ENCODE results near the gene FADS2.

Gene FADS2

DNA sequence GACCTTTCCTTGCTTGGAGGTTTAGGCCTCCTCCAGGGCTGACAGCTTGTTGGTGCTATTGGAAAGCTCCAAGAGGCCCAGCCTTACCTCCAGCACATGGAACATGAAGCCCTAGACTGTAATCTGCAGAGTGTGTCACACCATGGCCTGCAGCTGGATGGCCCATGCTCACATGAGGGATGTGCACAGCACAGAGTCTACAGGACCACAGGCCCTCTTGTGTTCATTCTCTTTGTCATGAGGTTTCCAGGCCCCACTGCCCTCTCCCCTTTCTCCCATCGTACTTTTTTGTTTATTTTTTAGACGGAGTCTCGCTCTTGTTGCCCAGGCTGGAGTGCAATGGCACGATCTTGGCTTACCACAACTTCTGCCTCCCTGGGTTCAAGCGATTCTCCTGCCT is 21.3 kb upstream of the FADS2 start:
- H3K36me3 Mint-ChIP-seq (ENCODE audit: low read depth) = peaks cover 55% of the 10 kb centered on the region
- H3K9me3 Mint-ChIP-seq = no peaks in the 10 kb centered on the region

DNA sequence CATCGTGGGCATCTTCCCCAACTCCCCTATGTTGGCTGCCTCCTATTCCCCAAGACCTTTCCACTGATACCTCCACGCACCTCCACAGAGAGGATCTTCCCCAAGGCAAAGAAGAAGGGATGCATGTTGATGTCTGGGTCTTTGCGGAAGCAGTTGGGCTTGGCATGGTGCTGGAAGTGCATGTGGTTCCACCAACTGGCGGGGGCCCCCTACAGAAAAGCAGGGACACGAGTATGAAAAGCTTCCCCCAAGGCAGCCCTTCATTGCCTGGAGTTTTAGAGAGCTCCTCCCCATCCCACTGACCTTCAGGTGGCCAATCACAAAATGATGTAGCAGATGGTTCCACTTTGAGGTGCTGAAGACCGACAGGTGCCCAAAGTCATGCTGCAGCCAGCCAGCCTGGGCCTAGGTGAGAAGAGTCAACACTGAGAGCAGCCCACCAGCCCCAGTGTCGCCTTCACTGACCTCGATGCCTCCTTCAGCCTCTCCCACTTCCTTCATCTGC is 17.4 kb upstream of the FADS2 start:
- no peak overlapping the region for H3K4me3 Mint-ChIP-seq
- peaks cover 17% of the 10 kb centered on the region for H3K27me3 Mint-ChIP-seq
- H3K27ac Mint-ChIP-seq = no peak overlapping the region
- H3K9me3 Mint-ChIP-seq = no peaks in the 10 kb centered on the region
- no peak for DNase-seq
- peaks cover 9% of the 10 kb centered on the region for H3K4me1 Mint-ChIP-seq (ENCODE audit: low read depth)
- peaks cover 38% of the 10 kb centered on the region for H3K36me3 Mint-ChIP-seq (ENCODE audit: low read depth)

More for the DNA sequence above, 21.3 kb upstream of the FADS2 start:
- no peaks in the 10 kb centered on the region for H3K27me3 Mint-ChIP-seq
- H3K4me3 Mint-ChIP-seq = no peak overlapping the region
- no peak overlapping the region for H3K27ac Mint-ChIP-seq
- DNase-seq = no peak
- no peaks in the 10 kb centered on the region for H3K4me1 Mint-ChIP-seq (ENCODE audit: low read depth)

DNA sequence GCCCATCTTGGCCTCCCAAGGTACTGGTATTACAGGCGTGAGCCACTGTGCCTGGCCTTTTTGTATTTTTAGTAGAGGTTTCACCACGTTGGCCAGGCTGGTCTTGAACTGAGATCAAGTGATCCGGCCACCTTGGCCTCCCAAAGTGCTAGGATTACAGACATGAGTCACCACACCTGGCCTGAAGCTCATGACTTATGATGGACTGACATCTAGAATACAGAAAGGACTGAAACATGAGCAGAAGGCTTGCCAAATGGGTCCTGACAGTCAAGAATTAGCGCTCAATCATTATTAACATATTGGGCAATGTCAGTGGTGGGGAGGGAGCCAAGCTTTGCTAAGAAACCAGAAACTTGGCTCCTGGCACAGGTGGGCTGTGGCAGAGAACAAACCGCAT is 16.3 kb upstream of the FADS2 start:
- Mint-ChIP-seq H3K27ac (no peak overlapping the region), H3K27me3 (peaks cover 25% of the 10 kb centered on the region), H3K4me1 (ENCODE audit: low read depth) (peaks cover 17% of the 10 kb centered on the region), H3K4me3 (no peak overlapping the region), H3K9me3 (no peaks in the 10 kb centered on the region), H3K36me3 (ENCODE audit: low read depth) (peaks cover 43% of the 10 kb centered on the region)
- DNase-seq = no peak

DNA sequence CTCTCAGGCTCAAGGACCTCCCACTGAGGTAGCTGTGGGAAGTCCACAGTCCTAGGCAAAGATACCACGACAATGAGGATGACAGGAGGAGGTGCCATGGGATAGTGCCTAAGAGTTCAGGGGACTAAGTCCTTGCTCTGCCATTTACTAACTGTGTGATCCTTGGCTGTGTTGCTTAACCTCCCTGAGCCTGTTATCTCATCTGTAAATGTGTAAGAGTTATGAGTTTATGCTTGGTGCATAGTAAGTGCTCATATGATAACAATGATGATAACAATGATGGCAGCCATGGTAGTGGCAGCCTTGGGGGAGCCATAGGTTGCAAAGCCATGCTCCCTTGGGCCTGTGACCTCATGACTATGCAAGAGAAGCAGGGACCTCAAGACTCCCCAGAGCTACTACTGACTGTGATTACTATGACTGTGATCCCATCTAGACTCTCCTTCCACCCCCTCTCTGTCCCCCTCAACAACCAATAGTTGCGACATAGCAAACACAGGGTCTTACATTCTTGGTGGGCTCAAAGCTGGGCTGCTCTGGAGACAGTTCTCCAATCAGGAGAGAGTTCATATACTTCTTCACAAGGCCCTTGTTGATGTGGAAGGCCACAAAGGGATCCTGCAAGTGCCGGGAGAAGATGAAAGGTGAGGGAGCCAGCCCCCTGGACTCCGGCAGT is 15.2 kb upstream of the FADS2 start:
- no peaks in the 10 kb centered on the region for H3K9me3 Mint-ChIP-seq
- H3K27ac Mint-ChIP-seq = no peak overlapping the region
- H3K4me1 Mint-ChIP-seq (ENCODE audit: low read depth) = peaks cover 24% of the 10 kb centered on the region
- peaks cover 34% of the 10 kb centered on the region for H3K36me3 Mint-ChIP-seq (ENCODE audit: low read depth)
- H3K4me3 Mint-ChIP-seq = no peak overlapping the region
- H3K27me3 Mint-ChIP-seq = peaks cover 35% of the 10 kb centered on the region
- no peak for DNase-seq

DNA sequence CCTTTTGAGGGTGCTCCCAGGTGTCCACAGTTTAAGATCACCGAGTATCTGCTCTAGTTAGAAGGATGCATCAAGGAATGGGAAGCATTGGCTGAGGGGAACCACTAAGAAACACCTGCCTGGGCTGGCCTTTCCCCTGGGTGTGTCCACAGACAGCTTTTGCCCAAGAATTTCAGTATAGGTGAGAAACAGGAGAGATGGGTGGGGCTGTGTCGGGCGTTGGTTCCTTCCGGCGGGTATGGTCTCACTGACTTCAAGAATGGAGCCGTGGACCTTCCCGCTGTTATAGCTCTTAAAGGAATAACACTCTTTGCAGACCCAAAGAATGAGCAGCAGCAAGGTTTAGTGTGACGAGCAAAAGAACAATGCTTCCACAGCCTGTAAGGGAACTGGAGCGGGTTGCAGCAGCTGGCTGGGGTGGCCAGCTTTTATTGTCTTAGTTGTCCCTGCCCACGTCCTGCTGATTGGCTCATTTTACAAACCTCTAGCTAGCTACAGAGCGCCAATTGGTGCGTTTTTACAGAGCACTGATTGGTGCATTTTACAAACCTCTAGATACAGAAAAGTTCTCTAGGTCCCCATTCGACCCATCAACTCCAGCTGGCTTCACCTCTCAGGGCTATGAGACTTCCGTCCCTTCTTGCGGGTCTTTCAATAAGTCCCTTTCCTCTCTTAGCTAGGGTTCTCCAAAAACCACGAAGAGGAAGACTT is 13.7 kb upstream of the FADS2 start:
- Mint-ChIP-seq H3K36me3 (ENCODE audit: low read depth) (peaks cover 28% of the 10 kb centered on the region), H3K9me3 (no peaks in the 10 kb centered on the region), H3K27ac (peak overlapping the region; percentile 71), H3K4me1 (ENCODE audit: low read depth) (peaks cover 24% of the 10 kb centered on the region), H3K27me3 (peaks cover 38% of the 10 kb centered on the region), H3K4me3 (peak overlapping the region; percentile 86)
- no peak for DNase-seq

DNA sequence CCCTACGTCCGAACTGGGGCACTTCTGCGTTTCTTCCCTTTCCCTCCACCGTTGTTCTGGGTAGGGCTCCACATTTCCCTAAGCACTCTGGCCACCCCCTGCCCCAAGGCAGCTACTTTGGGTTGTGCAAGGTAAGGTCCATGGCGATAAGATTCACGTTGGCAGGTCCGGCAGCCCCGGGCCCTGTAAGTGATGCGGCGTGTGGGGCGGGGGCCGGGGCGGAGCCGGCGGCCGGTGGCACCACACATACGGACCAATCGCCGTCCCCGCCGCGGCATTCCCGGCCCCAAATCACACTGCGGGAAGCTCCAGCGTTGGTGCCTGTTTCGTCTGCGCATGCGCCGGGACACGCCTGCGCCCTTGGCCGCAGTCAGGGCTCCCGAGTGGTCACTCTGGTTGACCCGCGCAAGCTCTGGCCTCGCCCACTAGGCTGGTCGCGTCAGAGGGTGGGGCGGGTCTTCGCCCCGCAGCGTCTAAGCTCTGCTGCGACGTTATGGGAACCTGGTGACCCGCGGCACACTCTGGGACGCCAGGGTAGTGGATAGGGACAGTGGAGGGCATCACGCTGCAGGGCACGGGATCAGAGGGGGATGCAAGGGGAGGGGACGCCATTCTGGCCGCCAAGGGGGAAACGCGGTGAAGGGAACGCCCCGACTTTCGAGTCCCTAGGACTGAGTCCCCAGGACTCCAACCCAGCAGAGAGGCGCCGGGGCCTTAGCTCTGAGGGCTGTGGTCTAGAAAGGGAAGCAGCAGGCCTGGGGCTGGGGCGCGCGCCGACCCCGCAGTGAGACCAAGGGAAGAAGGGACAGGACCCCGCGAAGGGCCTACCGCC is 12.9 kb upstream of the FADS2 start:
- Mint-ChIP-seq H3K27ac (peak overlapping the region; percentile 71), H3K36me3 (ENCODE audit: low read depth) (peaks cover 23% of the 10 kb centered on the region)
- peak; percentile 70 for DNase-seq

DNA sequence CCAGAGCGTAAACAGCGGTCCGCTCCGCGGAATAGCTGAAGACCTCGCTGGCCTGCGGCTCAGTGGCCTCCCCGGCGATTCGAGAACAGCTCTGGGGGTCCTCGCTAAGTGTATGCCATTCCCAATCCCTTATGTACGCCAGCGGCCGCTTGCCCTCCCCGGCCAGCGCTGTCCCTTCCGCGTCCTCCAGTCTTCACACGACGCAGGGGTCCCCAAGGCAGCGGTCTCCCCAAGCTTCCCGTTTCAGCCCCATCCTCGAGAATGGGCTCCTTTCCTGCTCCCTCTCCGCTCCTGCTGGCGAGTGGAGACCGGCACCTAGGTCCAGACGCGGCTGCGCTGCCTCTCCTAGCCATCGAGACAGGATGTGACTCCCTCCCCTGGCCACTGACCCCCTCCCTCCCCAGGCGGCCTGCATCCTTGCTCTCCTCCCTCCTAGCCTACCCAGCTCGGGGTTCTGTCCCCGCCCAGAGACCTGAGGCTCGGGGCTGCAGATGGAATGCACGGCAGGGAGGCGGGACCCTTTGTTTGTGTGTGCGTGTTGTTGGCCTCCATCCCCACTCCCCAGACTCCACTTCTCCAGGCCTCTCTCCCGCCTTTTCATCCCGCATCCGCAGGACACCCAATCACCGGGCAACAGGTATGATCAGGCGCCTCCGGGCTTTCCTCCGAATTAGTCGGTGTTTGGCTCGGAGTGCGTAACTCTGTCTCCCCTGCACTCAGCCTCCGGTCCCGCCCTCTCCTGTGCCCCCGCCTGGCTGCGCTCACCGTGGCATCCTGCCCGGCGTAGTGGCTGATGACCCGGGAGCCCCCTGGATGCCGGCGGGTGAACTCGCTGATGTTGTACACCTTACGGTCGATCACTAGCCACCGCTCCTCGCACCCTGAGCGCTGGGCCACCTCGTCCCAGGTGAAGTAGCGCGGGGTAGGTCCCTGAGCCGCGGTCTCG is 12.0 kb upstream of the FADS2 start:
- Mint-ChIP-seq H3K27ac (peak overlapping the region; percentile 68), H3K4me1 (ENCODE audit: low read depth) (peaks cover 24% of the 10 kb centered on the region), H3K4me3 (peak overlapping the region; percentile 86), H3K9me3 (no peaks in the 10 kb centered on the region), H3K36me3 (ENCODE audit: low read depth) (peaks cover 20% of the 10 kb centered on the region), H3K27me3 (peaks cover 38% of the 10 kb centered on the region)
- DNase-seq = peak; percentile 74

More for the DNA sequence above, 12.9 kb upstream of the FADS2 start:
- peaks cover 38% of the 10 kb centered on the region for H3K27me3 Mint-ChIP-seq
- peak overlapping the region; percentile 86 for H3K4me3 Mint-ChIP-seq
- H3K4me1 Mint-ChIP-seq (ENCODE audit: low read depth) = peaks cover 24% of the 10 kb centered on the region
- no peaks in the 10 kb centered on the region for H3K9me3 Mint-ChIP-seq

DNA sequence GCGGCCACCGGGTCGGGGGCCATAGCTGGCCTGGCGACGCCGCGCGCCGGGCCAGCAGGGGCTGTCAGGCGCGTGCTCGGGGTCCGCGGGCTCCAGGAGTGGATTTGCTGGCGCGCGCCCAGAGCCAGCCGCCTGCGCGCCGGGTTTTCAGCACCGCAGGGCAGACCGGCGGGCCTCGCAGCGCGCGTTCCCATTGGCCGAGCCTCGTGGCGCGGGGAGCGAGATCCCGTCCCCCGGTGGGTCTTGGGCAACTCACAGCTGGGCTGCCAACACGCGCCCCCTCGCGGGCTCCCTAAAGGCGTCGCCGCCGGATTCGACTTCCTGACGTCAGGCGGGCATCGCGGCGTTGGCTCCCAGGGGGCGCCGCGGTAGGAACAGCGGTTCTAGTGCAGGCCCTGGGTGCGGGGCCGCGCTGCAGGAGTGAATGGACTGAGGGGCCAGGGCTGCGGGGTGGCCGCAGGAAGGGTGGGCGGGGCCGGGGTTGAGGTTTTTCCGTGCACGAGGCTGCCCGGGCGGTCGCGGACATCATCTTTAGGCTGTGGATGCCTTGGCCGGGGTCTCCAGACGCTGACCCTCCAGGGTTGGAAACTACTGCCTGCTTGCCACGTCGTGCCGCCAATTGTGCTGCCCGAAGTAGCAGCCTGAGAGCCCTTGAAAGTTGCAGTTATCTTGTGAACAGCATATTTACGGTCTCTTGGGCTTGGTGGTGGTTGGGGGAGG is 11.2 kb upstream of the FADS2 start, which contains the start of gene FADS1:
FADS1 (minus strand) TSS at position 268 of the 720 bp plus-strand sequence; CDS start at position 194, 74 bp downstream.
- Mint-ChIP-seq H3K9me3 (no peaks in the 10 kb centered on the region), H3K27ac (peak within 1 kb of the TSS; percentile 68), H3K27me3 (peaks cover 41% of the 10 kb centered on the region), H3K36me3 (ENCODE audit: low read depth) (peaks cover 17% of the 10 kb centered on the region), H3K4me1 (ENCODE audit: low read depth) (peaks cover 24% of the 10 kb centered on the region), H3K4me3 (peak within 1 kb of the TSS; percentile 86)
- peak; percentile 83 for DNase-seq

DNA sequence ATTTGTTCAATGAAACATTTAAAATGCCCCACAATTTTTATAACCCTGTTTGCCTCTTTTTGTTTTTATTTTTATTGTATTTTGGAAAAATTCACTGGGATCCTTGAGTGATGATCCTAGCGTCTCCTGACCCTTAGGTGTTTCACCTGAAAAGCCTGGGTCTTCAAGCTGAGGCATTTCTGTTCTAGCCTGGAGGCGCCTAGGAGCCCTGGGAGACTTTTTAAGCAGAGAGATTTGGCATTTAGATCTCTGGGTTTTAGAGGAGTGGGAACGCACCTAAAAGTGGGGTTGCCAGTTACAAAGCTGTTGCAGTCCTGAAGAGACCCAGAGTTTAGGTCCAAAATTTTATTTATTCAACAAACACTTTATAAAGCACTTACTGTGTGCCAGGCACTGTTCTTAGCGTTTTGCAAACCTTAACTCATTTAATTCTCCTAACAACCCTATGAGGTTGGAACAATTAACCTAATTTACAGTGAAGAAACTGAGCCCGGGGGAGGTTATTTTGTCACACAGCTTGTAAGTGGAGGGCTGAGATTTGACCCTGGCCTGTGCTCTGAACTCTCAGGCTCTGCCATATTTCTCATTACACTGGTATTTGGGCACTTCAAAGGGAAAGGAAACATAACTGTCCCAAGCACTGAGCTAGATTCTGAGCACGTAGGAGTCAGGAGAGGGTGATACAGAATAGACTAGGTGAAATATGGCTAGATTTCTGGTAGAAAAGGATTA is 10.5 kb upstream of the FADS2 start:
- H3K27ac Mint-ChIP-seq = no peak overlapping the region
- H3K9me3 Mint-ChIP-seq = no peaks in the 10 kb centered on the region
- H3K27me3 Mint-ChIP-seq = peaks cover 41% of the 10 kb centered on the region
- DNase-seq = no peak
- H3K36me3 Mint-ChIP-seq (ENCODE audit: low read depth) = peaks cover 10% of the 10 kb centered on the region
- H3K4me1 Mint-ChIP-seq (ENCODE audit: low read depth) = peaks cover 24% of the 10 kb centered on the region
- H3K4me3 Mint-ChIP-seq = peak overlapping the region; percentile 86

DNA sequence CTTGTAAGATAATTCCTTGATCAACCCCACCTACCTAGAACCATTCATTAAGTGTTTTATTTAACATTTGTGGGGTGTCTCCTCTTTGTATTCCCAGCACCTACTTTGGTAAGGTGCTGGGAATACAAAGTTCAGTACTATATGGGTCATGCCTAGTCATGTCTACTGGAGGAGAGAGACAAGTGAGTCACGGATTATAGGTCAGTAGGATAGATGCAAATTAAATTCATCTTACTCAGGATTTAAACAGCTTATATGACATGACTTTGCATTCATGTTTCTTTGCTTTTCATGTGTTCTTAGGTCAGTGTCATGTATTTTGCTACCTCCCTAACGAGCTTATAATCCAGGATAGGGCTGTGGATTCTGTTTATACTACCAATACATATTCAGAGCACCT is 7.9 kb upstream of the FADS2 start:
- peaks cover 28% of the 10 kb centered on the region for H3K27me3 Mint-ChIP-seq
- H3K36me3 Mint-ChIP-seq (ENCODE audit: low read depth) = peaks cover 6% of the 10 kb centered on the region
- no peak overlapping the region for H3K4me3 Mint-ChIP-seq
- no peak overlapping the region for H3K27ac Mint-ChIP-seq
- no peak for DNase-seq
- H3K9me3 Mint-ChIP-seq = no peaks in the 10 kb centered on the region
- H3K4me1 Mint-ChIP-seq (ENCODE audit: low read depth) = peaks cover 18% of the 10 kb centered on the region

DNA sequence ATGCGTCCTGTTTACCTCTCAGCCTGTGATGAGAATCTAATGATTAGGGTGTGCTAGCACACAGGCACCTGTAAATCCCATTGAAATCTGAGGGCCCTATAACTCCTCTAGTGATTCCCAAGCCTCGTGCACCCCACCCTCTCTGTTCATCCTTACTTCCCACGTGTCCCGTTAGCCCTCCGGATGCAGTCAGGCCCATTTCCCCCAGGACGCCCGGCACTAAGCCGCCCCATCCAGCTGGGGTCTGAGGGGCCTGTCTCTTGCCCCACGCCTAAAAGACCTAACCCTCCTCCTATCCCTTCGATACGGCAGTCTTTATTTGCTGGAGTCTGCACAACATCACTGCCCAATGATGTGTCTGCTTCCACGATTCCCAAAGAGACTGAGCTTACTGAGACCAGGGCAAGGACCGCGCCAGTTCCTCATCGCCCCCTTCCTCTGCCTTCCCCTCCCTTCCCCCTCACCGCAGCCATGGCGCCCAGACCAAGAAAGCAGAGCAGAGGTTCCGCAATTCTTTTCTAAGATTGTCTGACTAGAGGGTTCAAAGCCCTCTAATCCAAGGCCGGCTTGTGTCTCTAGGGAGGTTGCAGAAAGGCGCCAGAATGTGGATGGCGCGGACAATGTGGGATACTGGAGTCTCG is 1.1 kb upstream of the FADS2 start:
- H3K36me3 Mint-ChIP-seq (ENCODE audit: low read depth) = peaks cover 1% of the 10 kb centered on the region
- no peaks in the 10 kb centered on the region for H3K9me3 Mint-ChIP-seq
- peak overlapping the region; percentile 84 for H3K4me3 Mint-ChIP-seq
- H3K4me1 Mint-ChIP-seq (ENCODE audit: low read depth) = peaks cover 20% of the 10 kb centered on the region
- no peak for DNase-seq
- peaks cover 53% of the 10 kb centered on the region for H3K27me3 Mint-ChIP-seq
- peak overlapping the region; percentile 55 for H3K27ac Mint-ChIP-seq

DNA sequence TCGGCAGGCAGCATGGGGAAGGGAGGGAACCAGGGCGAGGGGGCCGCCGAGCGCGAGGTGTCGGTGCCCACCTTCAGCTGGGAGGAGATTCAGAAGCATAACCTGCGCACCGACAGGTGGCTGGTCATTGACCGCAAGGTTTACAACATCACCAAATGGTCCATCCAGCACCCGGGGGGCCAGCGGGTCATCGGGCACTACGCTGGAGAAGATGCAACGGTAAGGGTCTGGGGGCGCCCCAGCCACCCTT is 204 bp downstream of the FADS2 start:
- peaks cover 53% of the 10 kb centered on the region for H3K27me3 Mint-ChIP-seq
- H3K9me3 Mint-ChIP-seq = no peaks in the 10 kb centered on the region
- H3K4me3 Mint-ChIP-seq = peak overlapping the region; percentile 84
- peaks cover 1% of the 10 kb centered on the region for H3K36me3 Mint-ChIP-seq (ENCODE audit: low read depth)
- peak overlapping the region; percentile 78 for H3K27ac Mint-ChIP-seq
- H3K4me1 Mint-ChIP-seq (ENCODE audit: low read depth) = peaks cover 22% of the 10 kb centered on the region
- DNase-seq = no peak
